GM19455 (cell line): ENCODE results near the gene RAB3C.
"Not testable (repeated sequence)": the region's sequence is repeated elsewhere in the genome, so short reads cannot be mapped to it uniquely, and the experiment has no call there.

Experiments
- ATAC-seq: cut with Tn5 transposase; IDR thresholded peaks from one replicate; pipeline ENCODE4 v1.9.1; 2021; ENCODE audit not compliant: unreplicated experiment

The RAB3C gene, protein sequence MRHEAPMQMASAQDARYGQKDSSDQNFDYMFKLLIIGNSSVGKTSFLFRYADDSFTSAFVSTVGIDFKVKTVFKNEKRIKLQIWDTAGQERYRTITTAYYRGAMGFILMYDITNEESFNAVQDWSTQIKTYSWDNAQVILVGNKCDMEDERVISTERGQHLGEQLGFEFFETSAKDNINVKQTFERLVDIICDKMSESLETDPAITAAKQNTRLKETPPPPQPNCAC

DNA sequence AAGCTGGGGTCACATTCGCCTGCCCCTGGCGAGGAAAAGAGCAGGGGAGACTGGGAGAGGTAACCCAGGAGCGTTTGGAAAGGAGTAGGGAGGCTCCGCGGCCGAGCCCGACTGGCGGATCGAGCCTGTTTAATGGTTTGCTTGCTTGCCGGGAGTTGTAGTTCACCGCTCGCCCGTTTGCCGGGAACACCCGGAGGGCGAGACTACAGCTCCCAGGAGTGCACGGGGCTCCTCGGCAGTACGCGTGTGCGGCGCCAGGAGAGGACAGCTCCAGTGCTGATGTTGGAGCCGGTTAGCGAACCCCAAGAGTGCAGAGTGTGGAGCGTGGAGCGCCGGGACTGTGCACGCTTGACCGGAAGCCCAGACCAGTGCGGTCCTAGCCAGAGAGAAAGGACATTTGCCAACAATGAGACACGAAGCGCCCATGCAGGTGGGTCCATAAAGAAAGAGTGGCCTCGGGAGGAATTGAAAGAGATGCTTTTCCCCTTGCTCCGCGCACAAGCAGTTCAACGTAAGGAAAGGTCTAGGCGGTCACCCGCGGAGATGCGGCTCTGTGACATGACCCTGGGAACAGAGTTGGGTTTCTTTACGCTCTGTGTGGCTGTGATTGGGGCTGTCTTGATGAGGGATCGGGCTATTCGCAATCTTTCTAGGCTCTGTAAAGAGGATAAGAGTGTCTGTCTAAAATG, at the start of gene RAB3C:
RAB3C (plus strand) TSS at position 273 of the 689 bp plus-strand sequence; CDS start at position 407, 134 bp downstream.
- ATAC-seq = peak; percentile 100

DNA sequence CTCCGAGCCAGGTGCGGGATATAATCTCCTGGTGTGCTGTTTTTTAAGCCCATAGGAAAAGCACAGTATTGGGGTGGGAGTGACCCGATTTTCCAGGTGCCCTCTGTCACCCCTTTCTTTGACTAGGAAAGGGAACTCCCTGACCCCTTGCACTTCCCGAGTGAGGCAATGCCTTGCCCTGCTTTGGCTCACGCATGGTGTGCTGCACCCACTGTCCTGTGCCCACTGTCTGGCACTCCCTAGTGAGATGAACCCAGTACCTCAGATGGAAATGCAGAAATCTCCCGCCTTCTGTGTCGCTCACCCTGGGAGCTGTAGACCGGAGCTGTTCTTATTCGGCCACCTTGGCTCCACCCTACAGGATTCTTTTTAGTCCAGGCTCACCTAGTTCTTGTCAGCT, 40.9 kb upstream of the RAB3C start:
- ATAC-seq = not testable (repeated sequence)

DNA sequence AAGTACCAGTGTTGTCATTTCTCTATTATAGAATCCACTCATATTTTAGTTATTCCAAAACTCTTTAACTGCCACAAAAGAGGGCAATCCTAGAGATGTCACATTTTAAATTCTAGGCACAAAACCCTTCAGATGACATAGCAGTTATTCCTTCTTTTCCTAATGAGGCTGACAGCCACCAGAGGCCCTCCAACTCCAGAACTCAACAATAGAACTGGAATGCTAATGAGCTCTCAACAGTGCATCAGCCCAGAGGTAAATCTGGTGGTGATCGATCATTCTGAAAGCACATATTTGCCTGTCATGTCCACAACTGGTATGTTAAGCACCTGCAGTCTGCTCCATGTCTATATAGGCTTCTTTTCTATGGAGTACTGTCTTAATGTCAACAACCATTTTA, 40.2 kb upstream of the RAB3C start:
- ATAC-seq = no peak

DNA sequence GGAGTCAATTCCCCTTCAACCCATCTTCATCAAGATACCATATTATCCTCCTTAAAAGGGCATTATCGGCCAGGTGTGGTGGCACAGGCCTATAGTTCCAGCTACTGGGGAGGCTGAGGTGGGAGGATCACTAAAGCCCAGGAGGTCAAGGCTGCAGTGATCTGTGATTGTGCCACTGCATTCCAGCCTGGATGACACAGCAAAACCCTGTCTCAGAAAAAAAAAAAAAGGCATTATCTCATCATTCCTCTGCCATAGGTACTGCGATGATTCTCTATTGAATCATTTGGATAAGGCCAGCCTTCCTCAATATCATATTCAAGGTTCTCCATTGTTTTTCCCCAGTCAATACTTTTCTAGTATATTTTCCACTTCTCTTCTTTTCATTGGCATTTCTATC, 39.2 kb upstream of the RAB3C start:
- no peak for ATAC-seq

DNA sequence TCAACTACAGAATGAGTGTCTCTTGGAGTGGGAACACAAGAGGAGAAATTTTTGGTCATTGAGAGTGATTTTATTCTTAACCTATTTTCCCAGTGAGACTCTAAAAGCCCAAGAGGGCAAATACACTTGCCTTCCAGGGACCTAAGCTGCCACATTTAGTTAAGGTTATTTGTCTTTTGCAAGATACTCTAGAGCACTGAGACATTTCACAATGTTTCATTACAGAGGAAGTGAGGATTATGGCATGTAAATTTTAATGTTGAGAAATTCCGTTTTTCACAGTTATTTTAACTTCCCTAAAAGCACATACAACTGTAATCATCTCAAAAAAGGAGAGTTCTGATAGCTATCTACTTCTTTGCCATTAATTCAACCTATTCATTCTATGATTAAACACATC, 38.7 kb upstream of the RAB3C start:
- no peak for ATAC-seq

DNA sequence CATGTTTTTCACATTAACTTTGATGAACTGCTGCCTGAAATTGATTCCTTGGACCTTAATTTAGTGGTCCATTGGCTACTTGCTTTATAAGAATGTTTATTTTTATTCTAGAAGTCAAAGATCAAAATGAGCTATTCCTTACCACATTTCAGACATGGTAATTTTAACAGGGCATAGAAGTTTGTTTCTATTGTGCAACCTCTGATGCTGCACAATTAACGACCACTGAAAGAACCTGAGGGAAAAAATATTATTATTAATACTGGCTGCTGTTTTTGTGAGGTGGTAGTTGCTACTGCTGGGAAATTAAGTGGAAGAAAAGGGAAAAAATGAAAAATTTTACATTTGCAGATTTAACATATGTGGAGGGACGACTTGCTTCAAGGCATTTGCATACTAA, 37.9 kb upstream of the RAB3C start:
- no peak for ATAC-seq

DNA sequence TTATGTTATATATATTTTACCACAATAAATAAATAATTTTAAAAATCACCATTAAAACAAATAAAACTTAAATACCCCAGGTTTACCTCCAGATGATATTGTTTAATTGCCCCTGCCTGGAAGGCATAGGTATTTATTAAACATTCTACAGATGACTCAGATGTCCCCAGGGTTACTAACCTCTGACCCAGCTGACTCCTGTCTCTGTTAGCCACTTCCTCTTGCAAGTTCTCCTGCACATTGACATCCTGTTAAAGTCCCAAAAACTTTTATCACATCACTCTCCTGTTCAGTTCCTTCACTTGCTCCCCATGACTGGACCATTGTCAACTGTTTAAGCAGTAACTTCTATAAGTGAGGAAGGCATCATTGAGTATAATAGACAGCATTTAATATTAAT, 37.0 kb upstream of the RAB3C start:
- ATAC-seq = peak; percentile 73

DNA sequence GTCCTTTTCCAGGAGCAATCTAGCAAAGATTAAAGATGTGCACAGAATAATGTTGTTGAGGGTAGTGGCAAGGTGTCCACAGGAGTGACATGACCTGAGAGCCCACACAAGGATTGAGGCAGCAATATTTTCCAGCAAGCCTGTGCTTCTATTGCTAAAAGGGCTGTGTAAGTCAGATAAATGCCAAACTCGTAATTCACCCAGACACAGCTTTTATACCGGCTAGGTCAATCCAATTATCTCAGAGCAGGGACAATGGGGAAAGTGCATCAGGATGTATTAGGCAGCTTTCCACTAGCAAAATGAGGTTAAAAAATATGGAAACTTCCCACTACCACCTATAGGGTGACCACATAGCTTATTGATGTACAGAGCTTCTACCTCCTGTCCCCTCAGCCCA, 34.8 kb upstream of the RAB3C start:
- ATAC-seq = no peak

DNA sequence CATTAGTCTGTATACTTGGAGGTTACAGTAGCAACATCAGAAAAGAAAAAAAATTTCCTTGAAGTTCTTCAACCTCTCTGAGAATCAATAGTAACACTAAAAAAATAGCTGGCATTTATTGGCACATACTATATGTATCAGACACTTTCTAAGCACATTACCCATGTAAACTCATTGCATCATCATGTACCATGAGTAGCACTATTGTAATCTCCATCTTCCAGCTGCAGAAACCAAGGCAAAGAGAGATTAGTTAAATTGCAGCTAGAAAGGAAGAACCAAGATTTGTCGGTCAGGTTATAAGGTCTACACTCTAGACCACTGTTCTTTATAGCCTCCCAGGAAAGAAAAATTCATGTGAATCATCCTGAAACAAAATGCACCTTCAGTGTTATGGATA, 31.4 kb upstream of the RAB3C start:
- no peak for ATAC-seq

DNA sequence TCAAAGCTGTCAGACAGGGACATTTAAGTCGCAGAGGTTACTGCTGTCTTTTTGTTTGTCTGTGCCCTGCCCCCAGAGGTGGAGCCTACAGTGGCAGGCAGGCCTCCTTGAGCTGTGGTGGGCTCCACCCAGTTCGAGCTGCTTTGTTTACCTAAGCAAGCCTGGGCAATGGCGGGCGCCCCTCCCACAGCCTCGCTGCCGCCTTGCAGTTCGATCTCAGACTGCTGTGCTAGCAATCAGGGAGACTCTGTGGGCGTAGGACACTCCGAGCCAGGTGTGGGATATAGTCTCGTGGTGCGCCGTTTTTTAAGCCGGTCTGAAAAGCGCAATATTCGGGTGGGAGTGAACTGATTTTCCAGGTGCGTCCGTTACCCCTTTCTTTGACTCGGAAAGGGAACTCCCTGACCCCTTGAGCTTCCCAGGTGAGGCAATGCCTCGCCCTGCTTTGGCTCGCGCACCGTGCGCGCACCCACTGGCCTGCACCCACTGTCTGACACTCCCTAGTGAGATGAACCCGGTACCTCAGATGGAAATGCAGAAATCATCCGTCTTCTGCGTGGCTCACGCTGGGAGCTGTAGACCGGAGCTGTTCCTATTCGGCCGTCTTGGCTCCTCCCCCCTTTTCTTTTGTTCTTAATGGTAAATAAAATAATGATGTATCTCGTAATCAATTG, 25.1 kb upstream of the RAB3C start:
- not testable (repeated sequence) for ATAC-seq

DNA sequence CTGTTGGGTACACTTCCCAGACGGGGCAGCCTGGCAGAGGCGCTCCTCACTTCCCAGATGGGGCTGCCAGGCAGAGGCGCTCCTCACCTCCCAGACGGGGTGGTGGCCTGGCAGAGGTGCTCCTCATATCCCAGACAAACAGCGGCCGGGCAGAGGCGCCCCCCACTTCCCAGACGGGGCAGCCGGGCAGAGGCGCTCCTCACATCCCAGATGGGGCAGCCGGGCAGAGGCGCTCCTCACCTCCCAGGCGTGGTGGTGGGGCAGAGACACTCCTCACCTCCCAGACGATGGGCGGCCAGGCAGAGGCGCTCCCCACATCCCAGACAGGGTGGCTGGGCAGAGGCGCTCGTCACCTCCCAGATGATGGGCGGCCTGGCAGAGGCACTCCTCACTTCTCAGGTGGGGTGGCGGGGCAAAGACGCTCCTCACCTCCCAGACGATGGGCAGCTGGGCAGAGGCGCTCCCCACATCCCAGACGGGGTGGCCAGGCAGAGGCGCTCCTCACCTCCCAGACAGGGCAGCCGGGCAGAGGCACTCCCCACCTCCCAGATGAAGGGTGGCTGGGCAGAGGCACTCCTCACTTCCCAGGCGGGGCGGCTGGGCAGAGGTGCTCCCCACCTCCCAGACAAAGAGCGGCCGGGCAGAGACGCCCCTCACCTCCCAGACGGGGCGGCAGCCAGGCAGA, 19.7 kb upstream of the RAB3C start:
- ATAC-seq = not testable (repeated sequence)

DNA sequence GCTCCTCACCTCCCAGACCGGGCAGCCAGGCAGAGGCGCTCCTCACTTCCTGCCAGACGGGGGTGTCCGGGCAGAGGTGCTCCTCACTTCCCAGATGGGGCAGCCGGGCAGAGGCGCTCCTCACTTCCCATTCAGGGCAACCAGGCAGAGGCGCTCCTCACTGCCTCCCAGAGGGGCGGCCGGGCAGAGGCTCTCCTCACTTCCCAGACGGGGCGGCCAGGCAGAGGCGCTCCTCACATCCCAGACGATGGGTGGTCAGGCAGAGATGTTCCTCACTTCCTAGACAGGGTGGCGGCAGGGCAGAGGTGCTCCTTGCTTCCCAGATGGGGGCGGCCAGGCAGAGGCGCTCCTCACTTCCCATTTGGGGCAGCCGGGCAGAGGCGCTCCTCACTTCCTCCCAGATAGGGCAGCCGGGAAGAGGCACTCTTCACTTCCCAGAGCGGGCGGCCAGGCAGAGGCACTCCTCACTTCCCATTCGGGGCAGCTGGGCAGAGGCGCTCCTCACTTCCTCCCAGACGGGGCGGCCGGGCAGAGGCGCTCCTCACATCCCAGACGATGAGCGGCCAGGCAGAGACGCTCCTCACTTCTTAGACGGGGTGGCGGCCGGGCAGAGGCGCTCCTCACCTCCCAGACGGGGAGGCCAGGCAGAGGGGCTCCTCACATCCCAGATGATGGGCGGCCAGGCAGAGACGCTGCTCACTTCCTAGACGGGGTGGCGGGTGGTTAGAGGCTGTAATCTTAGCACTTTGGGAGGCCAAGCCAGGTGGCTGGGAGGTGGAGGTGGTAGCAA, 18.6 kb upstream of the RAB3C start:
- ATAC-seq = not testable (repeated sequence)

DNA sequence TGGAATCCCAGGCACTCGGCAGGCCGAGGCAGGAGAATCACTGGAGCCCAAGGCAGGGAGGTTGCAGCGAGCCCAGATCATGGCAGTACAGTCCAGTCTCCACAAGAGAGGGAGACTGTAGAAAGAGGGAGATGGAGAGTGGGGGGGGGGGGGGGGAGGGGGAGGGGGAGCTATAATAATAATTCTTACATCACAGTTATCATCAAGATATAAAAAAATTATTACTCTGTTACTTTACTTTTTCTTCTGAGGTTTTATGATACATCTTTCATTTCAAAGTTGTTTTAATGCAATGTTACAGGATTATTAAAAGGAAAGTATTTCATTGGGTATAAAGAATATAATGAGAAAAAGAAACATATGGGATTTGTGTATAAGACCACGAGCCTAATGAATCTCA, 17.8 kb upstream of the RAB3C start:
- ATAC-seq = no peak

DNA sequence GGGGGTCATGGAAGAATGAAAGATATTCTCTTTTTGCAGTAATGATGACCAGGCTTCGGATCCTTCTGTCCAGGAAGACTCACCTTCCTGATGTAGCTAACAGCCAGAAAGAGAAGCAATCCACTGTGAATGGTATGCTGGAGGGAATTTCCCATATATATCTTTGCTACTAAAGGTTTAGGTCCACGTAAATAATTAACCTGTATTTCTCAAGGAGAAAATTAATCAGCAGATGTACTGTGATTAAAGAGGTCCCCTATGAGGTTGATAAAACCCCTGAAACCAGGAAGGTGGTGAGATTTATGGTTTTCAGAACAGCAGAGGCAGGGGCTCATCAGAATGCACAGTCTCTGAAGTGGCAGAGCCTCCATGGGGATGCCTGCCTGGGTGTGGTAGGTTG, 11.4 kb upstream of the RAB3C start:
- ATAC-seq = no peak

DNA sequence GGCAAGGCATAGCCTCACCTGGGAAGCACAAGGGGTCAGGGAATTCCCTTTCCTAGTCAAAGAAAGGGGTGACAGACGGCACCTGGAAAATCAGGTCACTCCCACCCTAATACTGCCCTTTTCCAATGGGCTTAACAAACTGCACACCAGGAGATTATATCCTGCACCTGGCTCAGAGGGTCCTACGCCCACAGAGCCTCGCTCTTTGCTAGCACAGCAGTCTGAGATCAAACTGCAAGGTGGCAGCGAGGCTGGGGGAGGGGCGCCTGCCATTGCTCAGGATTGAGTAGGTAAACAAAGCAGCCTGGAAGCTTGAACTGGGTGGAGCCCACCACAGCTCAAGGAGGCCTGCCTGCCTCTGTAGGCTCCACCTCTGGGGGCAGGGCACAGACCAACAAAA, 9.9 kb upstream of the RAB3C start:
- not testable (repeated sequence) for ATAC-seq

DNA sequence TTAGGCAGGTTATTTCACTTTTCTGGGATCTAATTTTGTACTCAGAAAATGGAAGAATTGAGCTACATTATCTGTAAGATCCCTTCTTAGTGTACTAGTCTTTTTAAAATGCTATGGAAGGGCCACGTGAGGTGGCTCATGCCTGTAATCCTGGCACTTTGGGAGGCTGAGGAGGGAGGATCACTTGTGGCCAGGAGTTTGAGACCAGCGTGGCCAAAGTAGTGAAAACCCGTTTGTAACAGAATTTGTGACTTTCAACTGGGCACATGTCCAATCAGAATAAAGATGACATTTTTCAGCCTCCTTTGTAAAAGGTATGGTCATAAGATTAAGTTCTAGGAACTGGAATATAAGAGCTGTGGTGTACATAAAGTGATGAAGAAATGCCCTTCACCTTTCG, 3.1 kb upstream of the RAB3C start:
- ATAC-seq = no peak

DNA sequence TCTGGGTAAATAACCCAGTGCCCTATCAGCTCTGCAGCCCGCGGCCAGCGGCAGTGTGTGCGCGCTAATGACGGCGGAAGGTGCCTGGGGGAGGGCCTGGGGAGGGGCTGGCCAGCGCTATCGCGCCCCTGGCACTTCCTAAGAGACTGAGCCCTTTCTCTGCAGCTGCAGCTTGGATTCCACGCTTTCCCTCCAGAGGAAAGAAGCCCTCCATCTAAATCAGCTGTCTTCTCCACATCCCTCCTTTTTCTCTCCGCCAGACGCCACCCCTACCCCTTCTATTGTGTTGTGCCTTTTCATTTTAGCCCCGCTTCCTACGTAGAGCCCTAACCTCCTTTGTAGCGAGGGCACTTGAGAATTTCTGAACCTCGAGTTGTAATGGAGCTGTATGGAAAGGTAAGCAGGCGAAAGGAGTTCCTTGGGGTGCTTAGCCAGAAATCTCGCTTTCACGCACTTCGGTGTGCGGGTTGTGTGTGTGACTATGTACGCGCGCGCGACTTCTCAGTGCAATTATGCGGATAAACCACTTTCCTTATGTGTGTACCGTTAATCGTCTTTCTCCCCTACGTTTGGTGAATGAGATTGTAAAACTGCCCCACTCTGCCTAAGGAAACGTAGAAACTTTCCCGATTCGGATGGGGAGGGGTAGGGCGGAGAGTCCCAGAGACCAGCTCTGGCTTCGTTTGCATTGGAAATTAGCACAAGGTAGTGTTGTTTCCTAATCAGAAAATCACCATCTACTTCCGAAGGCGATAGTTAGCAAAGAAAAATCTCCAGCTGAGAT, 664 bp upstream of the RAB3C start:
- peak; percentile 14 for ATAC-seq

DNA sequence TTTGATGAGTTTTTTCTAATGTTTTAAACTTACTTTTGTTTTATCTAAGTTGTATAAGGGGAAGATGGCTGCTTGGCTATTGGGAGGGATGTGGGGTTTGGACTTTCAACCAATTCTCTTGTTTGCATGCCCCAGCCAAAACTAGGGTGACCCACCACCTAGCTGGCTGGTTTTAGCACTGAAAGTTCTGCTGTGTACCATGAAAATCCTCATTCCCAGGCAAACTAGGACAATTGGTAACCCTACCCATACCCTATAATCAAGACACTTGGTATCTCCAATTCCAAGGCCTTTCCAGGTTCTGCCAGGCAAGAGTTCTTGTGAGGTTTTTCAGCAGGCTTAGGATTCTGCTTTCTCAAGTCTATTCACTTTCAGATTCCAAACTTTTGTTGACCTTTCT, 13.1 kb downstream of the RAB3C start:
- ATAC-seq = no peak

DNA sequence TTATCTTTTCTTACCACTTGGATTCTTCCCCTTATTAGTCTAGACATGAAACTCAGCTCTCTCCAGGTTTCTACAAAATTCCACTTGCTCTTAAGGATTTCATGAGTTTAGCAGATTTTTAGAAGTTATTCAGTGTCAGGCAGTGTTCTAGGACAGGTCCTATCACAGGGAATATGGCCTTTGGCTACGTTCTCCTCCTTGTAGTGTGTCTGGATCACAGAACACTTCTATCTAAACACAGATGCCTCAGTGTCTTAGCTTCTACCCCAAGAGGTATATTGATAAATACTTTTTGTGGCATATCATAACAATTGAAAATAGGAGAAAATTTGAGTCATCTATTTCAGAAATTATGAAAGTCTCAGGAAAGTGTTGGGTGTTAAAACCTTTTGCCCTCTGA, 15.6 kb downstream of the RAB3C start:
- ATAC-seq = no peak

DNA sequence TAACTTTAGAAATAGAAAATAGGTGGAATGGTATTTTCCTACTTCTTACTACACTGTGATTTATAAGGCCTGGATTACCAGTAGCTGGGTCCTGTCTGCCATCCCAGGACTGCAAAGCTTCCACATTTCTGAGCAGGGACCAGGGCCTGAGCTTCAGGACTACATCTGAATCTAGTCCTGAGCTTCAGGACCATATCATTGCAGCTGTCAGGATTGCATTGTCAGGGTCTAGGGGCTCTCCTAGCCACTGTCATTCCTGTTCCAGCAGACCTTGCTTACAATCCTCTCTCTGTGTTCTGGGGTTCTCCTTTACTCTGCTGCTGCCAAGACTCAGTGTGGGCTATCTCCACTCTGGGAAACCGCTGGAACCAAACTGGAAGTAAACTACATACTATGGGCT, 16.3 kb downstream of the RAB3C start:
- no peak for ATAC-seq
